ENCODE results near the gene STK39.
"Not testable (repeated sequence)": the region's sequence is repeated elsewhere in the genome, so short reads cannot be mapped to it uniquely, and the experiment has no call there.

Gene STK39

GRCh38 chr2:168137510-168138180 is 109.8 kb downstream of the STK39 start:
- no peak for DNase-seq (ENCODE audit: low read depth in 2 of 2)

GRCh38 chr2:168136392-168136977 is 110.9 kb downstream of the STK39 start:
- DNase-seq (ENCODE audit: low read depth in 2 of 2): no peak

GRCh38 chr2:168135630-168136029 is 111.8 kb downstream of the STK39 start:
- DNase-seq (ENCODE audit: low read depth in 2 of 2): no peak

- DNase-seq (ENCODE audit: low read depth in 2 of 2): no peak
These were observed 112.3 kb downstream of the STK39 start for GRCh38 chr2:168135121-168135520.

- DNase-seq (ENCODE audit: low read depth in 2 of 2): no peak
These were observed 112.9 kb downstream of the STK39 start for GRCh38 chr2:168134485-168134884.

GRCh38 chr2:168132389-168132788 is 115.0 kb downstream of the STK39 start:
- no peak for DNase-seq (ENCODE audit: low read depth in 2 of 2)

GRCh38 chr2:168130346-168130745 is 117.0 kb downstream of the STK39 start:
- no peak for DNase-seq (ENCODE audit: low read depth in 2 of 2)

- no peak for DNase-seq (ENCODE audit: low read depth in 2 of 2)
These were observed 120.0 kb downstream of the STK39 start for GRCh38 chr2:168127371-168127770.

- not testable (repeated sequence) for DNase-seq (ENCODE audit: low read depth in 2 of 2)
These were observed 125.2 kb downstream of the STK39 start for GRCh38 chr2:168122210-168122609.

- DNase-seq (ENCODE audit: low read depth in 2 of 2): no peak
These were observed 126.7 kb downstream of the STK39 start for GRCh38 chr2:168120730-168121129.

- no peak for DNase-seq (ENCODE audit: low read depth in 2 of 2)
These were observed 127.1 kb downstream of the STK39 start for GRCh38 chr2:168120310-168120709.

GRCh38 chr2:168119515-168120141 is 127.8 kb downstream of the STK39 start:
- DNase-seq (ENCODE audit: low read depth in 2 of 2): no peak

GRCh38 chr2:168118733-168119514 is 128.5 kb downstream of the STK39 start:
- no peak for DNase-seq (ENCODE audit: low read depth in 2 of 2)

- DNase-seq (ENCODE audit: low read depth in 2 of 2): no peak
These were observed 130.9 kb downstream of the STK39 start for GRCh38 chr2:168116448-168116847.

GRCh38 chr2:168114619-168115018 is 132.8 kb downstream of the STK39 start:
- DNase-seq (ENCODE audit: low read depth in 2 of 2): no peak

- DNase-seq (ENCODE audit: low read depth in 2 of 2): no peak
These were observed 133.4 kb downstream of the STK39 start for GRCh38 chr2:168114040-168114439.

- no peak for DNase-seq (ENCODE audit: low read depth in 2 of 2)
These were observed 140.1 kb downstream of the STK39 start for GRCh38 chr2:168107322-168107721.

- DNase-seq (ENCODE audit: low read depth in 2 of 2): no peak
These were observed 142.2 kb downstream of the STK39 start for GRCh38 chr2:168105127-168105683.

- DNase-seq (ENCODE audit: low read depth in 2 of 2): no peak
These were observed 150.0 kb downstream of the STK39 start for GRCh38 chr2:168097431-168097830.

- no peak for DNase-seq (ENCODE audit: low read depth in 2 of 2)
These were observed 151.2 kb downstream of the STK39 start for GRCh38 chr2:168096158-168096557.

- DNase-seq (ENCODE audit: low read depth in 2 of 2): no peak
These were observed 155.4 kb downstream of the STK39 start for GRCh38 chr2:168091986-168092385.
